Mesendoderm (in vitro differentiated cells): ENCODE measurements around the gene PSKH1. TPM values are rescaled to one million over a fixed set of nuclear protein-coding genes. Genes with fewer than 3 reads are reported as not detected.
A peak's percentile ranks its signal among the peaks of the same experiment; 100 is the strongest.

Experiments
- DNase-seq: peaks from one replicate; pipeline ENCODE4 v3.0.0; 2013
- H2AK5ac ChIP-seq: 2 replicates; pipeline ENCODE4 v1.6.1; 2013; ENCODE audit warnings: low read length, inconsistent platforms
- H2BK120ac ChIP-seq: 2 replicates; pipeline ENCODE4 v1.6.1; 2013; ENCODE audit warnings: low read depth, mild to moderate bottlenecking, low read length, moderate library complexity, mixed read lengths
- H2BK15ac ChIP-seq: replicated peaks from 2 replicates; pipeline ENCODE4 v1.6.1; 2013; ENCODE audit warnings: low read depth, mild to moderate bottlenecking, moderate library complexity
- H2BK5ac ChIP-seq: 2 replicates; pipeline ENCODE4 v1.6.1; 2013; ENCODE audit warnings: low read length, inconsistent platforms
- H3K18ac ChIP-seq: 2 replicates; pipeline ENCODE4 v1.6.1; 2013; ENCODE audit warnings: mild to moderate bottlenecking, low read length, mixed read lengths
- H3K23ac ChIP-seq: one replicate; pipeline ENCODE4 v1.6.1; 2013; ENCODE audit warnings: low read length
- H3K27ac ChIP-seq: 2 replicates; pipeline ENCODE4 v1.5.1; 2013; ENCODE audit warnings: low read depth, mild to moderate bottlenecking, inconsistent platforms, low read length, moderate library complexity
- H3K27me3 ChIP-seq: 2 replicates; pipeline ENCODE4 v1.6.1; 2013; ENCODE audit warnings: low read length, control low read depth, mild to moderate bottlenecking, inconsistent platforms; ENCODE audit not compliant: insufficient read depth, poor library complexity
- H3K36me3 ChIP-seq: 2 replicates; pipeline ENCODE4 v1.6.1; 2013; ENCODE audit warnings: low read length, inconsistent platforms; ENCODE audit not compliant: control insufficient read depth, insufficient read depth
- H3K4ac ChIP-seq: one replicate; pipeline ENCODE4 v1.6.1; 2013; ENCODE audit warnings: low read depth, mild to moderate bottlenecking, low read length, moderate library complexity
- H3K4me1 ChIP-seq: 2 replicates; pipeline ENCODE4 v1.6.1; 2013; ENCODE audit warnings: low read depth, low read length, inconsistent platforms; ENCODE audit not compliant: control insufficient read depth
- H3K4me2 ChIP-seq: 2 replicates; pipeline ENCODE4 v1.6.1; 2013; ENCODE audit warnings: low read length
- H3K4me3 ChIP-seq: 2 replicates; pipeline ENCODE4 v1.5.1; 2013; ENCODE audit warnings: mild to moderate bottlenecking, low read length
- H3K56ac ChIP-seq: one replicate; pipeline ENCODE4 v1.6.1; 2013; ENCODE audit warnings: low read length
- H3K79me1 ChIP-seq: 2 replicates; pipeline ENCODE4 v1.6.1; 2013; ENCODE audit warnings: low read length, inconsistent platforms
- H3K79me2 ChIP-seq: 2 replicates; pipeline ENCODE4 v1.6.1; 2013; ENCODE audit warnings: mild to moderate bottlenecking, low read length; ENCODE audit not compliant: control insufficient read depth, insufficient read depth
- H3K9ac ChIP-seq: 2 replicates; pipeline ENCODE4 v1.6.1; 2013; ENCODE audit warnings: low read length, inconsistent platforms
- H4K5ac ChIP-seq: one replicate; pipeline ENCODE4 v1.6.1; 2013; ENCODE audit warnings: low read length
- H4K8ac ChIP-seq: one replicate; pipeline ENCODE4 v1.6.1; 2013; ENCODE audit warnings: low read depth, mild to moderate bottlenecking, control low read depth, low read length, moderate library complexity
- WGBS: extraction: QIAGEN DNeasy Blood & Tissue Kit; methylation state at CpG from one replicate; pipeline ENCODE4 v1.1.7; 2013; ENCODE audit warnings: low lambda C conversion rate, missing lambda C conversion rate; ENCODE audit not compliant: insufficient coverage; ENCODE audit errors: extremely low coverage; 5-methylcytosine and 5-hydroxymethylcytosine counted together
- polyA plus RNA-seq, 2 experiments: library from polyadenylated mRNA; stranded (reverse); fragments of 200-250 nt; gene quantifications; one replicate each; pipeline ENCODE4 v1.2.3, GENCODE V29; 2013

PSKH1 gene
- polyA plus RNA-seq (2013, experiment 1 of 2), result 22.4 TPM
- 20.5 TPM for polyA plus RNA-seq (2013, experiment 2 of 2)

- Histone ChIP-seq H3K4me3 (peak within 1 kb of the TSS; percentile 97), H3K27me3 (no peaks in the 10 kb centered on the region), H3K4me2 (peak within 1 kb of the TSS; percentile 90), H3K36me3 (no peaks in the 10 kb centered on the region), H4K8ac (no peak within 1 kb of the TSS), H2BK5ac (peak within 1 kb of the TSS; percentile 62), H2BK120ac (no peak within 1 kb of the TSS), H3K56ac (peak within 1 kb of the TSS; percentile 99), H3K4me1 (peaks cover 3% of the 10 kb centered on the region), H2BK15ac (no peak within 1 kb of the TSS), H3K27ac (peak within 1 kb of the TSS; percentile 54), H3K9ac (peak within 1 kb of the TSS; percentile 99), H3K79me1 (peaks cover 21% of the 10 kb centered on the region), H3K79me2 (peaks cover 24% of the 10 kb centered on the region), H3K23ac (no peak within 1 kb of the TSS), H4K5ac (no peak within 1 kb of the TSS), H3K18ac (peak within 1 kb of the TSS; percentile 62), H2AK5ac (peak within 1 kb of the TSS; percentile 64), H3K4ac (peak within 1 kb of the TSS; percentile 93)
- WGBS, result no CpG with 5 or more reads among the region's 90 CpGs
- DNase-seq, result peak; percentile 99
These were observed at the start of gene PSKH1 for GRCh38 chr16:67892899-67893742. PSKH1 (plus strand) TSS chr16:67893254; CDS start chr16:67908750, 15,496 bp downstream.

- H2BK15ac ChIP-seq, result no peak overlapping the region
- no peak overlapping the region for H3K27ac ChIP-seq
- H3K23ac ChIP-seq, result no peak overlapping the region
- H4K8ac ChIP-seq, result no peak overlapping the region
- no peaks in the 10 kb centered on the region for H3K36me3 ChIP-seq
- peaks cover 16% of the 10 kb centered on the region for H3K79me1 ChIP-seq
- peak overlapping the region; percentile 100 for H3K56ac ChIP-seq
- no peak overlapping the region for H2BK5ac ChIP-seq
- H2AK5ac ChIP-seq, result no peak overlapping the region
- WGBS, result no CpG with 5 or more reads among the region's 11 CpGs
- no peak overlapping the region for H3K4ac ChIP-seq
- H3K4me1 ChIP-seq, result peaks cover 17% of the 10 kb centered on the region
- H3K4me3 ChIP-seq, result peak overlapping the region; percentile 58
- H3K27me3 ChIP-seq, result no peaks in the 10 kb centered on the region
- H3K79me2 ChIP-seq, result peaks cover 36% of the 10 kb centered on the region
- no peak for DNase-seq
- H4K5ac ChIP-seq, result no peak overlapping the region
- no peak overlapping the region for H3K18ac ChIP-seq
- peak overlapping the region; percentile 49 for H3K4me2 ChIP-seq
- H3K9ac ChIP-seq, result peak overlapping the region; percentile 98
- no peak overlapping the region for H2BK120ac ChIP-seq
These were observed 49.7 kb upstream of the PSKH1 start for GRCh38 chr16:67843343-67843765.

GRCh38 chr16:67844497-67844896 is 48.6 kb upstream of the PSKH1 start:
- Histone ChIP-seq H3K79me2 (peaks cover 46% of the 10 kb centered on the region), H3K4me1 (peaks cover 17% of the 10 kb centered on the region), H3K27me3 (no peaks in the 10 kb centered on the region), H2BK15ac (no peak overlapping the region), H4K5ac (no peak overlapping the region), H3K56ac (peak overlapping the region; percentile 29), H2BK5ac (no peak overlapping the region), H3K79me1 (peaks cover 17% of the 10 kb centered on the region), H3K36me3 (peaks cover 1% of the 10 kb centered on the region), H3K4ac (no peak overlapping the region), H4K8ac (no peak overlapping the region), H3K4me2 (peak overlapping the region; percentile 28), H3K27ac (no peak overlapping the region), H3K9ac (peak overlapping the region; percentile 51), H3K4me3 (no peak overlapping the region), H2AK5ac (no peak overlapping the region), H3K23ac (no peak overlapping the region), H2BK120ac (no peak overlapping the region), H3K18ac (no peak overlapping the region)
- DNase-seq, result no peak
- no CpG with 5 or more reads among the region's 4 CpGs for WGBS

- Histone ChIP-seq H2BK15ac (no peak overlapping the region), H3K4me1 (peaks cover 17% of the 10 kb centered on the region), H3K79me1 (peaks cover 19% of the 10 kb centered on the region), H4K5ac (no peak overlapping the region), H3K23ac (no peak overlapping the region), H2AK5ac (peak overlapping the region; percentile 98), H2BK120ac (no peak overlapping the region), H3K9ac (peak overlapping the region; percentile 79), H3K4ac (no peak overlapping the region), H2BK5ac (no peak overlapping the region), H3K56ac (peak overlapping the region; percentile 90), H4K8ac (no peak overlapping the region), H3K79me2 (peaks cover 52% of the 10 kb centered on the region), H3K4me2 (peak overlapping the region; percentile 60), H3K27ac (peak overlapping the region; percentile 94), H3K36me3 (peaks cover 2% of the 10 kb centered on the region), H3K27me3 (no peaks in the 10 kb centered on the region), H3K18ac (peak overlapping the region; percentile 94), H3K4me3 (no peak overlapping the region)
- no peak for DNase-seq
- no CpG with 5 or more reads among the region's 5 CpGs for WGBS
These were observed 47.6 kb upstream of the PSKH1 start for GRCh38 chr16:67845291-67846062.

- no peak overlapping the region for H2AK5ac ChIP-seq
- H3K79me1 ChIP-seq, result peaks cover 19% of the 10 kb centered on the region
- WGBS, result no CpG with 5 or more reads among the region's 2 CpGs
- peaks cover 56% of the 10 kb centered on the region for H3K79me2 ChIP-seq
- peak overlapping the region; percentile 94 for H3K27ac ChIP-seq
- H3K27me3 ChIP-seq, result no peaks in the 10 kb centered on the region
- H3K4me2 ChIP-seq, result peak overlapping the region; percentile 60
- H2BK15ac ChIP-seq, result no peak overlapping the region
- peaks cover 17% of the 10 kb centered on the region for H3K4me1 ChIP-seq
- peak overlapping the region; percentile 79 for H3K9ac ChIP-seq
- no peak overlapping the region for H4K8ac ChIP-seq
- no peak for DNase-seq
- H3K4ac ChIP-seq, result no peak overlapping the region
- peak overlapping the region; percentile 9 for H2BK5ac ChIP-seq
- no peak overlapping the region for H3K23ac ChIP-seq
- peak overlapping the region; percentile 90 for H3K56ac ChIP-seq
- no peak overlapping the region for H4K5ac ChIP-seq
- peaks cover 3% of the 10 kb centered on the region for H3K36me3 ChIP-seq
- H2BK120ac ChIP-seq, result peak overlapping the region; percentile 46
- H3K18ac ChIP-seq, result peak overlapping the region; percentile 94
- H3K4me3 ChIP-seq, result peak overlapping the region; percentile 34
These were observed 47.1 kb upstream of the PSKH1 start for GRCh38 chr16:67846063-67846319.
